GM19239 (cell line): ENCODE measurements around the gene TMEM50B.
"Not testable (repeated sequence)": the region's sequence is repeated elsewhere in the genome, so short reads cannot be mapped to it uniquely, and the experiment has no call there.

ENCODE experiments used
- DNase-seq: peaks from one replicate; pipeline ENCODE4 v3.0.0; 2011; ENCODE audit warnings: low spot score; ENCODE audit not compliant: insufficient read length
- FAIRE-seq: peaks from 2 replicates; lab custom pipeline; 2011; peaks lifted over from hg19 to GRCh38; lab: Jason Lieb, UNC

TMEM50B gene

GRCh38 chr21:33479679-33480480 is at the start of gene TMEM50B:
TSS of gene TMEM50B (minus strand) at chr21:33479974. CDS start at chr21:33468885, 11,089 bp downstream.
- FAIRE-seq (peak; percentile 77), DNase-seq (peak; percentile 85)

DNA sequence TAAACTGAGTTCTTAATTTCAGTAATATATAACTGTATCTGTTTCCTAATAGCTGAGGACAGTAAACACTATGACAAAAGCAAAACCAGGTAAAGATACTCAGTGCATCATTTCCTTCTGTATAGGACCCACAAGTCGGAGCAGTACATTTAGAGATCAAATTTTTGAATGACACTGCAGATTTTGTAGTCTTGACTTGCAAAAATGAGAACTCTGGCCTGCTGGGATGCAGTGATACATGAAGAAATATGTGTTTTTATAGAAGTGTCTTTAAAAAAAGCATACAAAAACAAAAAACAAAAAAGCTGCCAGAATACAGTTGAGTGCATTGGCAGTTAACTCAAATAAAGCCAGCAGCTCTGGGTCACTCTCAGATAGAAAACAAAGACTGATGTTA is 43.2 kb upstream of the TMEM50B start:
- FAIRE-seq, result no peak
- no peak for DNase-seq

GRCh38 chr21:33522297-33522952 is 42.7 kb upstream of the TMEM50B start:
- DNase-seq, result no peak
- no peak for FAIRE-seq

DNA sequence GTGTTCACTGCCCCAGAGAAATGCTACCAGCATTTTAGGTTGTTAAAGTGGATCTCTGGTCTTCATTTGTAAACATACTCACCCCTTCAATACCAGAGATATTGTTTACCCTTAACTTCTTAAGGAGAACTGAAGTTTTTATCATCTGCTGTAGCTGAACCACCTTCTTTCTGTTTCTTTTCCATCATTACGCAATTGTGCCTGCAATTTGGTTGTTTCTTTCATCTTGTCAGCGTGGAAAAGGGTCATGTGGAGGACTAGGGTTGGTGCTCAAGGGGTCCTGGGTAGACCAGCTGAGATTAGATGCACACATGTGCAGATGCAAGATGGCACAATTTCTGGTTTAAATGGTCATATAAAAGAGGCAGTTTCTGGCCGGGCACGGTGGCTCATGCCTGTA is 39.1 kb upstream of the TMEM50B start:
- no peak for FAIRE-seq

DNA sequence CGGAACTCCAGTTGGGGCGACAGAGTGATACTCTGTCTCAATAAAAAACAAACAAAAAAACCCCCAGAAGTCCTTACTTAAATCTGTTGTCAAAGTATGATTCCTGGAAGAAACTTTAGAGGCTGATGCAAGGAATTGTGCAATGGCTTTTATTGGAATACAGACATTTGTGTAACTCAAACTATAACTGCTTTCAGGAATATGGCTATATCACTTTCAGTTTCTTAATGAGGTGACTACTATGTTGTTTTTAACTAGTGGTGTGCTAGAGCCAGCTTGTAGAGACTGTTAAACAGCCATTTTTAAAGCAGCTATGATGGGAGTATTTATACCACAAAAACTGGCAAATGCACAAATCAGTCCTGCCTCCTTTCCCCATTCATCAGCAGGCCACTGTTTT is 34.5 kb upstream of the TMEM50B start:
- no peak for FAIRE-seq
- DNase-seq, result no peak

More for the DNA sequence above, 39.1 kb upstream of the TMEM50B start:
- no peak for DNase-seq

DNA sequence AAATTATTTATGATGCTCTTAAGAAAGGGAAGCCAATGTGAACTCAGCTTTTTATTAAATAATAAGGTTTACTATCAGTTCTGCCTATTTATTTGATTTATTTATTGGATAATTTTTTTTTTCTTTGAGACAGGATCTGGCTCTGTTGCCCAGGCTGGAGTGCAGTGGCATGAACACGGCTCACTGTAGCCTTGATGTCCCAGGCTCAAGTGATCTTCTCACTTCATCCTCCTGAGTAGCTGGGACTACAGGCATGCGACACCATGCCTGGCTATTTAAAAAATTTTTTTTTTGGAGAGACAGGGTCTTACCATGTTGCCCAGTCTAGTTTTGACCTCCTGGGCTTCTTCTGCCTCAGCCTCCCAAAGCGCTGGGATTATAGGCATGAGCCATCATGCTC is 32.7 kb upstream of the TMEM50B start:
- FAIRE-seq (no peak), DNase-seq (no peak)

- DNase-seq (no peak), FAIRE-seq (no peak)
Observed at GRCh38 chr21:33511639-33512038, 31.9 kb upstream of the TMEM50B start.

GRCh38 chr21:33510826-33511225 is 31.1 kb upstream of the TMEM50B start:
- DNase-seq, result no peak
- no peak for FAIRE-seq

DNA sequence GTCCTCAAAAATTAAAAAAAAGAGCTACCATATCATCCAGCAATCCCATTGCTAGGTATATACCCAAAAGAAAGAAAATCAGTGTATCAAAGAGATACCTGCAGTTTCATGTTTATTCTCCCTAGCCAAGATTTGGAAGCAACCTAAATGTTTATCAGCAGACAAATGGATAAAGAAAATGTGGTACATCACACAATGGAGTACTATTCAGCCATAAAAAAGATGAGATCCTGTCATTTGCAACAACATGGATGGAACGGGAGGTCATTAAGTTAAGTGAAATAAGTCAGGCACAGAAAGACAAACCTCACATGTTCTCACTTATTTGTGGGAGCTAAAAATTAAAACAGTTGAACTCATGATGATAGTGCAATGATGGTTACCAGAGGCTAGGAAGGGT is 27.2 kb upstream of the TMEM50B start:
- not testable (repeated sequence) for FAIRE-seq

DNA sequence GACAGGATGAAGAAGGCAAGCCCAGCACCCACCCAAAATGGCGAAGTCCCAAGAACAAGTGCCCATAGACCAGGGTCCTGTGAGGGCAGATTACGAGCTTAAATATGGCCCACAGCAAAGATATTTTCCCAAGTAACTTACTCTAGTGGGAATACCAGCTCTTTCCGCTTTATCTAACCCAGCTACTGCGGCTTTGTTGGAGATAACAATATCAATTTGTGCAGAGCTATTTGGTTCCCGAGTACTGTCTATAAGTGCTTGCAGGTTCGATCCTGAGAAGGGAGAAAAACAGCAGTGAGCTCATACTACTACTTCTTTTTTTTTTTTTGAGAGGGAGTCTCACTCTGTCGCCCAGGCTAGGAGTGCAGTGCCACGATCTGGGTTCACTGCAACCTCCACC is 26.1 kb upstream of the TMEM50B start:
- DNase-seq (no peak), FAIRE-seq (no peak)

More for the DNA sequence above, 27.2 kb upstream of the TMEM50B start:
- DNase-seq, result not testable (repeated sequence)

DNA sequence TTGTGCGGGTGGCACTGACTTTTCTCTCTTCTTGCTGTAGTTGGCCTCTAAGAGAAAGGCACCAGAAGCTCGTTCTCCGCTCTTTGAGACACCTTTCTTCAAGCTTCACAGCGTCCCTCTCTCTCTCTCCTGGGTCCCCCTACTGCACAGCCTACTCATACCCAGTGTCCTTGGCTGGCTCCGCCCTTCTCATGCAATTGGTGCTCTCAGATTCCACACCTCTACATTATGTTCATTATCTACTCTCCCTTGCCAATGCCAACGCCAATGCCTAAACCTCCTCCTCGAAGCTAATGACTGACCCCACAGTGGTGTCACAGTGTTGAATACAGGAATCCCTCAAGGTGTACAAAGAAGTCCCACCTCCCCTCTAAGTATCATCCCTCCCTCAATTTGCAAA is 16.6 kb upstream of the TMEM50B start:
- FAIRE-seq (no peak), DNase-seq (no peak)

DNA sequence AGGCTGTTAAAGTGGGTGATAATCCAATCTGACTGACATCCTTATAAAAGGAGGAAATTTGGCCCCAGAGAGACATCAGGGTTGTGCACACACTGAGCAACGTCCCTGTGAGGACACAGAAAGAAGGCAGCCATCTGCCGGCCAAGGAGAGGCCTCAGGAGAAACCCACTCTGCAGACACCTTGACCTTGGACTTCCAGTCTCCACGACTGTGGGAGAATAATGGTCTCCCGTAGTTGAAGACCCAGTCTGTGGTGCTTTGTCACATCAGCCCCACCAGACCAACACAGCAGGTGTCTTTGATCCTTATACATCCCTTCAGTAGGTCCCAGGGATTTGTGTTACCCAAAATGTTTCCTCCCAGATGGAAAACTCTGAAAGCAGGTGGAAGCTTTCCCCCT is 16.0 kb upstream of the TMEM50B start:
- DNase-seq (no peak), FAIRE-seq (no peak)

DNA sequence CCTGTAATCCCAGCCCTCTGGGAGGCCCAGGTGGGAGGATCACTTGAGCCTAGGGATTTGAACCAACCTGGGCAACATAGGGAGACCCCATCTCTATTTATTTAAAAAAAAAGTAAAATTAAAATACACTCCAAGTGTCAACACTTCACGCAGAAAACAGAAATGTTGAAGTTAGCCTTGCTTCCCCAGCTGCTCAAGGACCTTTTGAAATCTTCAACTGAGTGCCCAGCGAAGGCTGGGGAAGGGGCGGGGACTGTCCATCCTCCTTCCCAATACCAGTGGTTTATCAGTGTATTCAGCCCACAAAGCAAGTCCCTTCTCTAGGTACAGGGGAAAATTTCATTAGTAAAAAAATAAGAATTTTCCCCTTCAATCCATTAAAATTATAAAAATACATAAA is 14.0 kb upstream of the TMEM50B start:
- DNase-seq (no peak), FAIRE-seq (no peak)

GRCh38 chr21:33492571-33492970 is 12.8 kb upstream of the TMEM50B start:
- FAIRE-seq, result no peak
- DNase-seq, result no peak

- FAIRE-seq, result peak; percentile 96
- DNase-seq, result peak; percentile 87
Observed at GRCh38 chr21:33491373-33492102, 11.8 kb upstream of the TMEM50B start, which contains the start of gene DNAJC28. TSS of gene DNAJC28 (minus strand) at chr21:33491716. CDS start at chr21:33489393, 2,323 bp downstream.

GRCh38 chr21:33490991-33491372 is 11.2 kb upstream of the TMEM50B start:
- FAIRE-seq (peak; percentile 42), DNase-seq (no peak)

- DNase-seq (no peak), FAIRE-seq (no peak)
Observed at GRCh38 chr21:33488936-33489335, 9.2 kb upstream of the TMEM50B start.

DNA sequence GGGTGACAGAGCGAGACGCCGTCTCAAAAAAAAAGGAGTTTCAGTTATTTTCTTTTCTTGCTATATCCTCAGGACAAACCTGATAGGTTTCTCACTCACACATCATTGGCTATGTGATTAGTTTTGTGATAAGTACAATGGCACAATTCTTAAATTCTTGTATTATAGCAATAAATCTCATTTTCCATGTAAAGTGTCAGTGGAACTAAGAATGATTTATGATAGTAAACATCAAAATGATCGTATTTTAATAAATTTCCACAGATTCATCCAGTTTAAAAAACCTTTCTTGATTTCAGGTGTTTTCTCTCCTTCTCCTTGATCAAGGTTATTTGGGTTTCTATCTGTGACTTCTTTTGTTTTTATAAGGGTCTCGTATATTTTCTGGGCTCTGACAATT is 8.2 kb upstream of the TMEM50B start:
- no peak for DNase-seq
- no peak for FAIRE-seq

GRCh38 chr21:33481314-33481943 is 1.7 kb upstream of the TMEM50B start:
- FAIRE-seq, result no peak
- no peak for DNase-seq

DNA sequence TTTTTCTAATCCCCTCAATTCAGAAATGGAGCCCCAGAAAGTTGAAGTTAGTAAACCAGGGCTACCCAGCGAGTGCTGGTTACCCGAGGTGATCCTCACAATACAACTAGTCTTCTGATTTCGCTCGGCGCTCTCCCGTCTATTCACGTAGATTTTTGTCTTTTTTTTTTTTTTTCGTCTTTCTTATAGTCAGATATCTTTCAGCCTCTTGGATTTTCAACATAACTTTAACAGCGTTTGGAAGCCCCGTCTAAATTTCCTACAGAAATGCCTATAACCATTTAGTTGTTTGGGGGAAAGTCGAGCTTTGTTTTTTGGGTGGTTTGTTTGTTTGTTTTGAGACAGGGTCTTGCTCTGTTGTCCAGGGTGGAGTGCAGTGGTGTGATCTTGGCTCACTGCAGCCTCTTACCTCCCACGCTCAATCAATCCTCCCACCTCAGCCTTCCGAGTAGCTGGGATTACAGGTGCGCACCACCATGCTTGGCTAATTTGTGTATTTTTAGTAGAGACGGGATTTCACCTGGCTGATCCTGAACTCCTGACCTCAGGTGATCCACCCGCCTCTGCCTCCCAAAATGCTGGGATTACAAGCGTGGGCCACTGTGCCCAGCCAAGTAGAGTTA is 818 bp upstream of the TMEM50B start:
- FAIRE-seq (no peak), DNase-seq (no peak)
